ENCODE measurements around the gene AFF3. TPM values are rescaled to one million over a fixed set of nuclear protein-coding genes. Genes with fewer than 3 reads are reported as not detected.
A peak's percentile ranks its signal among the peaks of the same experiment; 100 is the strongest.

AFF3 gene
- total and polyA plus RNA-seq, 2 of the 4 experiments (the other 2 are of a cell fraction), result 12.9 to 14.3 TPM

GRCh38 chr2:99600981-99601651 lies 541.3 kb downstream of the AFF3 start:
- Histone ChIP-seq H4K5ac (ENCODE audit: low read depth, low read length) (peak overlapping the region; percentile 94; the same call in 1 of the 2 replicates), H3K9me3 (ENCODE audit: control insufficient read depth, insufficient read depth, low read length) (no peaks in the 10 kb centered on the region), H2BK15ac (ENCODE audit: low read depth, low read length) (peak overlapping the region; percentile 94; the same call in 1 of the 3 replicates), H3K27ac (ENCODE audit: insufficient read depth, low read length) (peak overlapping the region; percentile 10; the same call in 1 of the 2 replicates), H3K4me3 (ENCODE audit: insufficient read depth, low read depth, low read length) (no peak overlapping the region), H3K27me3 (ENCODE audit: control insufficient read depth, insufficient read depth, low read length) (no peaks in the 10 kb centered on the region), H2AK9ac (replicated peaks; ENCODE audit: low read depth, low read length, poor library complexity) (peak overlapping the region; percentile 80), H3K4me2 (ENCODE audit: low read depth, low read length) (0 out of 2 replicates have a peak overlapping the region, but pooled peaks have one; percentile 25), H3K56ac (ENCODE audit: extremely low read depth, insufficient read depth, low read length) (no peak overlapping the region), H2AK5ac (ENCODE audit: low read depth, low read length) (peak overlapping the region; percentile 95), H4K91ac (ENCODE audit: insufficient read depth, low read depth, low read length) (peak overlapping the region; percentile 95), H2AFZ (replicated peaks; ENCODE audit: low read length, poor library complexity) (peak overlapping the region; percentile 75), H3K4ac (ENCODE audit: low read depth, low read length) (peak overlapping the region; percentile 98), H3K4me1 (ENCODE audit: control insufficient read depth, insufficient read depth, low read length) (peaks cover 25% of the 10 kb centered on the region), H2BK20ac (ENCODE audit: low read depth, low read length) (peak overlapping the region; percentile 94; the same call in 1 of the 2 replicates), H2BK120ac (ENCODE audit: low read depth, low read length) (peak overlapping the region; percentile 99), H3K36me3 (ENCODE audit: control insufficient read depth, insufficient read depth, low read length) (peaks cover 5% of the 10 kb centered on the region; the same call in 1 of the 2 replicates), H2BK5ac (ENCODE audit: low read depth, low read length, poor library complexity, severe bottlenecking) (peak overlapping the region; percentile 35), H3K9ac (ENCODE audit: low read depth, low read length) (no peak overlapping the region), H3K23ac (ENCODE audit: low read depth, low read length) (0 out of 2 replicates have a peak overlapping the region, but pooled peaks have one; percentile 37), H3K79me1 (ENCODE audit: low read depth in 1 of 2, low read length in 2 of 2) (peaks cover 5 to 22% of the 10 kb centered on the region in 2 experiments; a peak in 3 of 4 replicates), H4K8ac (ENCODE audit: low read depth in 2 of 2, low read length in 2 of 2) (peak overlapping the region; percentile 77 to 88; a peak in 2 of 4 replicates), H3K9me1 (ENCODE audit: insufficient read depth, low read length) (peaks cover 12% of the 10 kb centered on the region), H3K14ac (replicated peaks; ENCODE audit: low read depth, low read length) (peak overlapping the region; percentile 84), H3K18ac (ENCODE audit: low read depth, low read length) (peak overlapping the region; percentile 21), H4K20me1 (ENCODE audit: insufficient read depth, low read length) (no peaks in the 10 kb centered on the region)
- dilution Hi-C loops (cut with HindIII; ENCODE audit: low sequenced_read_pairs, unreplicated experiment) (no loop called here), intact Hi-C loops (cut with micrococcal nuclease) (no loop called here), in situ Hi-C loops (cut with MboI; ENCODE audit: low sequenced_read_pairs) (no loop called here)
- peak; percentile 19 for ATAC-seq (ENCODE audit: low read depth)
- CTCF ChIA-PET, result interaction anchor here (1.3 kb wide), 1 partner anchor 17 kb away, joined by 3 read pairs; no protein-coding TSS in a partner anchor
- peak; percentile 43 for DNase-seq
- POLR2A ChIA-PET (ENCODE audit: unreplicated experiment), result no interaction called here
- BruUV-seq (replicated peaks), result no TSS peak
- WGBS, 2 experiments (ENCODE audit: extremely low coverage in 2 of 2, insufficient read length in 1 of 2), result 44% methylated on average over 4 of the region's 20 CpGs; no CpG with 5 or more reads in 1 of the 2 experiments
- no peak for TF ChIP-seq SMC3 (IDR thresholded peaks at IDR 0.05; ENCODE audit: low read depth, low read length)
- TF ChIP-seq MAFK (IDR thresholded peaks at IDR 0.05; ENCODE audit: low read depth, low read length), result no peak
- TF ChIP-seq RAD21 (IDR thresholded peaks at IDR 0.05; ENCODE audit: low read length), result no peak
- no peak for TF ChIP-seq RFX5 (IDR thresholded peaks at IDR 0.05; ENCODE audit: low read depth, low read length)
- no peak for TF ChIP-seq MAZ (IDR thresholded peaks at IDR 0.05; ENCODE audit: borderline replicate concordance, low read depth, low read length)
- no peak for TF ChIP-seq ELK1 (IDR thresholded peaks at IDR 0.05; ENCODE audit: borderline replicate concordance, low read depth, low read length)
- no peak for TF ChIP-seq MXI1 (IDR thresholded peaks at IDR 0.05; ENCODE audit: borderline replicate concordance, low read depth, low read length)
- no peak for TF ChIP-seq NFE2L2 (IDR thresholded peaks at IDR 0.05; ENCODE audit: low read depth, low read length)
- no peak for TF ChIP-seq CEBPB (IDR thresholded peaks at IDR 0.05; ENCODE audit: low read depth, low read length)
- TF ChIP-seq CHD1 (IDR thresholded peaks at IDR 0.05; ENCODE audit: low read depth, low read length), result no peak
- TF ChIP-seq FOS (IDR thresholded peaks at IDR 0.05; ENCODE audit: low read depth, low read length), result no peak
- TF ChIP-seq BHLHE40 (IDR thresholded peaks at IDR 0.05; ENCODE audit: low read depth, low read length), result no peak
- no peak for TF ChIP-seq CTCF (conservative IDR thresholded peaks at IDR 0.05; ENCODE audit: low read depth, low read length)
- no peak for TF ChIP-seq RCOR1 (IDR thresholded peaks at IDR 0.05; ENCODE audit: insufficient replicate concordance, low read length)

All from IMR-90 (cell line).